ENCODE results near the gene MINDY3. TPM values are rescaled to one million over a fixed set of nuclear protein-coding genes. Genes with fewer than 3 reads are reported as not detected.
"Not testable (repeated sequence)": the region's sequence is repeated elsewhere in the genome, so short reads cannot be mapped to it uniquely, and the experiment has no call there.

MINDY3 gene
- 10 to 100 TPM; 22.0 to 40.0 (median 28.1) TPM for polyA plus RNA-seq (ENCODE audit: insufficient read length in 10 of 10)
- long read RNA-seq, donor 1, partial matches to known transcripts = 0 of 1 reads
- long read RNA-seq, donor 1, other reads (novel, unspliced or antisense) = 0 of 1 reads
- long read RNA-seq, donor 2, partial matches to known transcripts = 0 of 3 reads
- long read RNA-seq, donor 2, other reads (novel, unspliced or antisense) = 0 of 3 reads
- long read RNA-seq, donor 3 = 0 reads
- long read RNA-seq, donor 4, partial matches to known transcripts = 0 of 1 reads
- long read RNA-seq, donor 4, other reads (novel, unspliced or antisense) = 0 of 1 reads
- long read RNA-seq, donor 5, partial matches to known transcripts = 0 of 2 reads
- long read RNA-seq, donor 5, other reads (novel, unspliced or antisense) = 0 of 2 reads
- long read RNA-seq, donor 6, partial matches to known transcripts = 0 of 3 reads
- long read RNA-seq, donor 6, other reads (novel, unspliced or antisense) = 0 of 3 reads
- long read RNA-seq, donor 7, partial matches to known transcripts = 0 of 3 reads
- long read RNA-seq, donor 7, other reads (novel, unspliced or antisense) = 0 of 3 reads
- long read RNA-seq, donor 8, partial matches to known transcripts = 0 of 1 reads
- long read RNA-seq, donor 8, other reads (novel, unspliced or antisense) = 0 of 1 reads
- long read RNA-seq, donor 9, partial matches to known transcripts = 0 of 2 reads
- long read RNA-seq, donor 9, other reads (novel, unspliced or antisense) = 0 of 2 reads

DNA sequence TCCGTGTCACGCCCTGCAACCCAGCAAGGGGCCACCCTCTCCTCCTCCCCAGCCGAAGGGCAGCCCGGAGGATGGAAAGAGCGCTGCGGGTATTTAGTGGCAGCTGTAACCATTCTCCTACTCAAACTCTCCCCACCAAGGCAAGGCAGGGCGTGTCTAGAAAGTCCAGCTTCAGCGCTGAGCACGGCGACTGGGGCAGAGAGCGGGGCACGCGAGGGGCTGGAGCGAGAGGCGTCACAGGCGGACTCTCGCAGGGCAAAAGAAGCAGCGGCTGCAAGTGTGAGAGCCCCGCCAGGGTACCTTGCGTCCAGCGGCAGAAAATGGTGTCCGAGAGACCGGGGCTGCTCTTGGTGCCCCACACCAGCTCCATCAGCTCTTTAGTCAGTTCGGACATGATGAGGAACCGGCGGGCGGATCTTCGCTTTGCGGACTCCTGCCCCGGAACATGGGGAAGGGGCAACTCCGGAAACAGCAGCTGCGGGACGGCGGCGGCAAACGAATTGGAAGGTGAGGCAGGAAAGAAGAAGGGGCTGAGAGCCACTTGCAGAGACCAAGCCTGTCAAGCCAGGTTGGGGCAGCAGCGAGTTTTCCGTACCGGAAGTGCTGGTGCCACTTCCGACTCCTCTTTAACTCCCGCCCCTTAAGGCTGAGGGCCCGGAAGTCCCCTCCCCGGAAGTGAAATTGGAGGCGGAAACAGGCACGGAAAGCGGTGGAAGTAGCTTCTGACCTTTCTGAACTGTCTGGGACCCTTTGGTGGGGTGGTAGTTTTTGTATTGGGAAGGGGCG lies at the start of gene MINDY3:
Gene MINDY3, minus strand, starts transcription at position 602 of the 786 bp plus-strand sequence. Its CDS starts 208 bp downstream, at position 394.
- peak; percentile 85 to 95 (median 90) for DNase-seq

DNA sequence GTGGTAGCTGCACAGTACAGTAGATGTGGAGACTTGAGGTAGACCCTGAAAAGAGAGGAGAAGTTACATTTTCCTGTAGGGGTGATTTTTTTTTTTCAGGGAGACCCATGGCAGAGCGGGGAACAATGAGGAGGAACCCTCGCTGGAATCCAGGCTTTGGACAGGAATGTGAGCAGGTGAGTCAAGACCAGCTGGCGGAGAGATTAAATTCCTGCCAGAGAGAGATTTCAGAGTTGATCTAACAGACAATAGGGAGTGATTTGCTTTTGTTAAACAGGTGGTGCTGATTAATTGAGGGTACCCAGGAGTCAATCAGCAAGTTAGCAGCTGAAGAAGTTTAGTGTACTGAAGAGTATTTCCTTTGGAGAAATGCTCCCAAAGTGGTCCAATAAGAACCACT lies 41.6 kb upstream of the MINDY3 start:
- DNase-seq = no peak

DNA sequence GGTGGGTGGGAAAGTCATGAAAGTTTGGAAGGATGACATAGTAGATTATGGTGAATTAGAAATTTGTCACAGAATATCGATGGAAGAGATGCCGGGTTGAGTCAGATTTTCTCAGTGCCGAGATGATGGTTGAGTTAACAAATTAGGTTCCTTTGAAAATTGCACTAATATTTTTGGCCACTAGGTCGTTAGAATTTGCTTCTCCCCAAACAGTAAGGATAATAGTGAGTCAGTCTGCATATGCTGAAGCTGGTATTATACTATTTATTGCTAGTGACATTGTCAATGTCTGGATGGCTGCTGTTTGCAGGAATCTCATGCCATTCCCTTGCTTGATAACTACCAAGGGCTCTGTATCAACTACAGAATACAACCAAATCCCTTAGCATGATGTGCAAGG lies 37.7 kb upstream of the MINDY3 start:
- no peak for DNase-seq

DNA sequence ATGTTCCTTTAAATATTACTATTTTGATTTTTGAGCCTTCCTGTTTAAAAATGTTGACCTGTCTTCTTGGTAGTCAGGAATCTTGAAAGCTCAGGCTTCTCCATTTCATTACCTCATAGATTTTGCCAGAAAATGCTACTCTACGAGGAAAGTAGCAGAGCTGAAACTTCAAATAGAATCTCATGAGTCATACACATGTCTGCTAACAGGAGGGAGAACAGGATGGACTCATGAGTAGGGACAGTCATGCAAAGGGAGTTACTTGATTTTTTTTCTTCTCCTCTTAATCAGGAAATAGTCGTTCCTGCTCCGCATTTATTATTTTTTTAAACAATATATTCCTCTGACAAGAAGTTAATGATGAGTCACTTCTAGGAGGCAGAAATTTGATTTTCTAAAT lies 37.0 kb upstream of the MINDY3 start:
- DNase-seq = no peak

DNA sequence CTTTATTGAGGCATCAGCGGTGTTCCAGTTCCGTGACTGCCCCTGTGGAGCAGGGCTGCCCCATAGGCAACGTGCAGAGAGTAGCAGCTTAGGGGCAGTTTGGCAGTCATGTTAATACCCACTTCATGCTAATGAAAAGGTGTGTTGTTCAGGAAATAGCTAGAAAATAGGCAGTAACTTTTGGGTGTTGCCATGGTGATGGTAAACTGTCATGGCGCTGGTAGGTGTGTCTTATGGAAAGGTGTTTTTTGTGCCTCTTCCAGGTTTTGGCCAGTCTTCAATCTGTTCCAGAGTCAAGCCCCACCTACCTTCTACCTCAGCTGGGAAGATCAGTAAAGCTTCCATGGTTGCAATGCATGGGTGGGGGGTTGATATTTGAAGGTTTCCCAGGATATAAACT lies 36.3 kb upstream of the MINDY3 start:
- no peak for DNase-seq

DNA sequence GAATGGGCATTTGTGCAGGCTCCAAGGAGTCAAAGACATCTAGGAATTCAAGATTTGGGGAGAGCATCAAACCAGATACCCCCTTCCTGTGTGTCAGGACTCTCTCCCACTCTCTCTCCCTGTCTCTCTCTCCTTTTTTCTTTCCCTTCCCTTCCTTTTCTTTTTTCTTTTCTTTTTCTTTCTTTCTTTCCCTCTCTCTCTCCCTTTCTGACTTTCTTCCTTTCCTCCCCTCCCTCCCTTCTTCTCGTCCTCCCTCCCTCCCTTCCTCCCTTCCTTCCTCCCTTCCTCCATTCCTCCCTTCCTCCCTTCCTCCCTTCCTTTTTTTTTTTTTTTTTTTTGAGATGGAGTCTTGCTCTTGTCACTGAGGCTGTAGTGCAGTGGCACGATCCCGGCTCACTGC lies 24.1 kb upstream of the MINDY3 start:
- no peak for DNase-seq

DNA sequence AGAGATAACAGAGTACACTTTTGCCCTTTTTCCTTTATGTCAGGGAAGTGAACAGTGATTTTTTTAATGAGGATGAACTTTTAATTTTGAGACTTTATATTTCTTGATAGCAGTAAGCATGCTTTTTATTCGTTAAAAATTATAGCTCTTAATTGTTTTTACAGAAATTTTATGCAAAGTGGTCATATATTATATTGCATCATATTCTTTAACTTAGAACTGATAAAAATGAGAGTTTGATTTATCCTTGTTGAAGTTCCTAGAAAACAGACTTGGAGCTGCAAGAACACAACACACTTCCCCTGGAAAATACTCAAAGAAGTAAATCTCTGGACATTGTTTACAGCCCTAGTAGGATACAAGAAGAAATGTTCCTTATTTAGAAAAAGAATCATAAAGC lies 21.2 kb upstream of the MINDY3 start:
- DNase-seq = no peak

DNA sequence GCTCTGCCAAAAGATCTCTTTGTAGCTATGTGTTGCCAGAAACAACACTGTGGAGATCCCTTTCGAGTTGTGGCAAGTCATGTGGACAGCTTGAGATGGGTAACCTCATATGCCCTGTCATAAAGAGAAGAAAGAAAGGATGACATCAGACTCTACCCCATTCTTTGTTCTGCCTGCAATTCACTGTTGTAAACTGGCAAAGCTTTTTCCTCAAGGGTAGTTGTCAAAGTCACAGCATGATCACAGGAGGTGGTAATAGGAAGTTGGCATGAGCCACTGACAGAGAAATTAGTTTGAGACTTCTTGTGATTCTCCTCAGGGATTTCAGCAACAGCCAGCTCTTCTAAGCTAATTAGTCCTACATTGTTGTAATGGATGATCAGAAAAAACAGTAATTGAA lies 19.4 kb upstream of the MINDY3 start:
- no peak for DNase-seq

DNA sequence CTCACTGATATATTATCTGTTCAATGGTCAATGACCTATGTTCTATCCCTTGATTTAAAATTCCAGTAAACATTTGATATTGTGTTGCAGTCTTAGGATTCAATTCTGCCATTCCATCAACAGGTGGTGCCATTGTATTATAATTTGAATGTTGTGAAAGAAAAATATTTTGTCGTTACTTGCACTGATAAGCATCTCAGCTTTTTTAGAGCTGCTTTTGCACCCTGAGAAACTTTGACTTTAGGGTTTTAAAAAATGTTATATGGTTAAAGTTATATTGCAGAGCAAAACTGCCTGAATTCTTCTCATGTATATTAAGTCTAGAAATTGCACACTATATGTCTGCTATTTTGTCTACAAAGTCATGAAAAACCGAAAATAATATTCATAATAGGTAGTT lies 18.8 kb upstream of the MINDY3 start:
- DNase-seq = peak; percentile 14 to 40 (median 27)

DNA sequence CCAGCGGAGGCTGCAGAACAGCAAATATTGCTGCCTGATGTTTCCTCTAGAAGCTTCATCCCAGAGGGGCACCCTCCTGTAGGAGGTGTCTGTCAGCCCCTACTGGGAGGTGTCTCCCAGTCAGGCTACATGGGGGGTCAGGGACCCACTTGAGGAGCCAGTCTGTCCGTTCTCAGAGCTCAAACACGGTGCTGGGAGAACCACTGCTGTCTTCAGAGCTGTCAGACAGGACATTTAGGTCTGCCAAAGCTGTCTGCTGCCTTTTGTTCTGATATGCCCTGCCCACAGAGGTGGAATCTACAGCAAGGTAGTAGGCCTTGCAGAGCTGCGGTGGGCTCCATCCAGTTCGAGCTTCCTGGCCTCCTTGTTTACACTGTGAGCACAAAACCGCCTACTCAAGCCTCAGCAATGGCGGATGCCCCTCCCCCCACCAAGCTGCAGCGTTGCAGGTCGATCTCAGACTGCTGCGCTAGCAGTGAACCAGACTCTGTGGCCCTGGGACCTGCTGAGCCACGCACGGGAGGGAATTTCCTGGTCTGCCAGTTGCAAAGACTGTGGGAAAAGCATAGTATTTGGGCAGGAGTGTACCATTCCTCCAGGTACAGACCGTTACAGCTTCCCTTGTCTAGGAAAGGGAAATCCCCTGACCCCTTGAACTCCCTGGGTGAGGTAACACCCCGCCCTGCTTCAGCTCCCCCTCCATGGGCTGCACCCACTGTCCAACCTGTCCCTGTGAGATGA lies 17.7 kb upstream of the MINDY3 start:
- no peak for DNase-seq

DNA sequence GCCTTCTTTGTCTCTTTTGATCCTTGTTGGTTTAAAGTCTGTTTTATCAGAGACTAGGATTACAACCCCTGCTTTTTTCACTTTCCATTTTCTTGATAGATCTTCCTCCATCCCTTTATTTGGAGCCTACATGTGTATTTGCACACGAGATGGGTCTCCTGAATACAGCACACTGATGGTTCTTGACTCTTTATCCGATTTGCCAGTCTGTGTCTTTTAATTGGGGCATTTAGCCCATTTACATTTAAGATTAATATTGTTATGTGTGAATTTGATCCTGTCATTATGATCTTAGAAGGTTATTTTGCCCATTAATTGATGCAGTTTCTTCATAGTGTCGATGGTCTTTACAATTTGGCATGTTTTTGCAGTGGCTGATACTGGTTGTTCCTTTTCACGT lies 16.0 kb upstream of the MINDY3 start:
- DNase-seq = not testable (repeated sequence)

DNA sequence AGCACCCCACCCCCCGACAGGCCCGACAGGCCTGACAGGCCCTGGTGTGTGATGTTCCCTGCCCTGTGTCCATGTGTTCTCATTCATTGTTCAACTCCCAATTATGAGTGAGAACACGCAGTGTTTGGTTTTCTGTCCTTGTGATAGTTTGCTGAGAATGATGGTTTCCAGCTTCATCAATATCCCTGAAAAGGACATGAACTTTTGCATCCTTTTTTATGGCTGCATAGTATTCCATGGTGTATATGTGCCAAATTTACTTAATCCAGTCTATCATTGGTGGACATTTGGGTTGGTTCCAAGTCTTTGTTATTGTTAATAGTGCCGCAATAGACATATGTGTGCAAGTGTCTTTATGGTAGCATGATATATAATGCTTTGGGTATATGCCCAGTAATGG lies 12.3 kb upstream of the MINDY3 start:
- DNase-seq = not testable (repeated sequence)

DNA sequence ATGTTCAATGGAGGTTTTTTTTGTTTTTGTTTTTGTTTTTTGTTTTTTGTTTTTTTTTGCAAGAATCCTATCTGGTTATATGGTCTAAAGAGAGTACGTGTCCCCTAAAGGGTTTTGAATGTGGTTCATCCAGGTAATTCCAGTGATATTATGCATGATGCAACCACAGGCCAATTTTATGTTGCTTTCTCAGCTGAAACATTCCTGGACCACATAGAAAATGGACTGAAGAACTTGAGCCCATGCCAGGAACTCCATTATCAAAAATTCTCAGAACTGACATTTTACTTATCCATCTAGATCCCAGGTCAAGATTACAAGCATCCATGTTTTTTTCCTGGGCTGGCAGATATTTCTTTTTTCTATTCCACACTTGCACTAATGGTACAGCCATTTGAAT lies 11.5 kb upstream of the MINDY3 start:
- DNase-seq = no peak

DNA sequence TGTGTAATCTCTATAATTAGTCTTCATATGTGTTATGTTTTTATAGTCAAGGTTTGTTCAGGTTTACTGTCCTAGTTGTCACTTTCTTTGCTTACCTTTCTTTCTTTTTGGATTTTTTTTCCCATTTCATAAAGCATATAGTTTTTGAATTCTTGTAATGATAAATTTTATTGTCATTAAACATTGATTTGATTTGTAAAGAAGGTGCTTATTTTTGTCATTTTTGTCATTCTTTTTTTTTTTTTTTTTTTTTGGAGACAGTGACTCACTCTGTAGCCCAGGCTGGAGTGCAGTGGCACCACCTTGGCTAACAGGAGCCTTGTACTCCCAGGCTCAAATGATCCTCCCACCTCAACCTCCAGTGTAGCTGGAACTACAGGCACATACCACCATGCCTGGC lies 9.6 kb upstream of the MINDY3 start:
- DNase-seq = no peak

DNA sequence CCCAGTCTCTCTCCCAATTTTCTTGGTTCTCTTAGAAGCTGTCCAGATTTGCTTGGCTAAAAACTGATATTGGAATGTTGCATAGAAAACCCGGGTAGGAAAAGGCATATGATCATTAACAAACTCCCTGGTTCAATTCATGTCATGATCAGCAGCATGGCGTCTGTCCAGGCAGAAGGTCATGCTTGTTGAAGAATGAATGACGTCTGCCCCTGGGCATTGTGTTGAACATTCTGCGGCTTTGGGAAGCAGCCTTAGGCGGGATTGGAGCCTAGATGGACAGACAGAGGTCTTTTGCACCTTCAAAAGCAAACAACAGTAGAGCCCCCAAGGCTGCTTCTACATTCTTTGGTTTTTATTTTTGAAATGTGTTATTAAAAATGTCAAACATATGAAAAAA lies 7.7 kb upstream of the MINDY3 start:
- no peak for DNase-seq

DNA sequence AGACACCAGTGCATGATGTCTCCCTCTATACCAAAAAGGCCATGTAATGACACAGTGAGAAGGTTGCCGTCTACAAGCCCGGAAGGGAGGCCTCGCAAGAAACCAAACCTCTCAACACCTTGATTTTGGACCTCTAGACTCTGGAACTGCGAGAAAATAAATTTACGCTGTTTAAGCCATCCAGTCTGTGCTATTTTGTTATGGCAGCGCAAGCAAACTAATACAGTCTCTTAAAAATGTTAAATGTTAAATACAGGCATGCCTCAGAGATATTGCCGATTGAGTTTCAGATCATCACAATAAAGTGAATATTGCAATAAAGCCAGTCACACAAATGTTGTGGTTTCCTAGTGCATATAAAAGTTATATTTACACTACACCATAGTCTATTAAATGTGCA lies 5.0 kb upstream of the MINDY3 start:
- no peak for DNase-seq

DNA sequence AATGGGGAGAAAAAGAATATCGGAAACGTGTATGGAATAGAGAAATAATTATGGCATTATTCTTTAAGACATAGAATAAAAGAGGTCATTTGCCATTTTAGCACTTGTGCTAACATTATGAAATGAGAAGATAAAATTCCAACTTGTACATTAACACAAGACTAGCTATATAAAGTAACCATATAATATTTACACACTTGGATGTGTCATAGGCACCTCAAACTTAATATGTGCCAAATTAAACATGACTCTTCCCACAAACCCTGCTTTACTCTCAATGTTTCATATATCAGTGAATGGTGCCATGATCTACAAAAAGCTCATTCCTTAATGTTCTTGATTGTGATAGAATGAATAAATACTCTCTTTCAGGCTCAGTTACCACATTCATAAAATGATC lies 4.1 kb upstream of the MINDY3 start:
- no peak for DNase-seq

DNA sequence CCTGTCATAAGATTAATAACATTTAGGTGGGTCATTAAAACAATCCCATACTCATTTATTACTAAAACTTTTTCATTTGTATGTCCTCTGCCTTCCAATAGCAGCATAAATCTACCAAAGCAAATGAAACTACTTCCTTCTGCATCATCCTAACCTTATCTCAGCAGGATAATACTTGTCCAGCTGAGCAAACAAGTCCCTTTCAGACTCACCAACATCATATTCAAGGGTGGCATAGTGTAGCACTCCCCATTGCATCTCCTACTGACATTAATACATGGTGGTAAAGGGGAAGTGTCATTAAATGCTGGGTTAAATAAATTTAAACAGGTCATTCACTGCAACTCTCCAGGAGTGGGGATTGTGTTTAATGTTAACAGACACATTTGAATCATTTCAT lies 3.4 kb upstream of the MINDY3 start:
- DNase-seq = no peak

DNA sequence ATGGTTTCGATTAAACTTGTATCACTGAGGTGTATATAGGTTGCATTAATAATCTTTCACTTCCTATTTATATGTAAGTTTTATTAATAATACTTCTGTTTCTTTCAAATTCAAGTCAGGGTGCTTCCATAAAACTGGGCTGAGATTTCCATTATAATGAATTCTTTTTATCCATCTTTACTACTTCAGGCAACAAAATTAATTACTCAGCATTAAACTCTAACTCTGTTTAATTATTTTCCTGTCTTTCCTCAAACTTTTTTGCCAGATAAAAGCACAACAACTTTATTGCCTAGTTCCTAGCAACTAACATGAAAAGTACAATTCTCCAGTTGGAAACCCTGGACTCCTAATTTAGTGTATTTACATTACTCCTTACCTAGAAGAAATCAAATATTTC lies 3.0 kb upstream of the MINDY3 start:
- DNase-seq = no peak

DNA sequence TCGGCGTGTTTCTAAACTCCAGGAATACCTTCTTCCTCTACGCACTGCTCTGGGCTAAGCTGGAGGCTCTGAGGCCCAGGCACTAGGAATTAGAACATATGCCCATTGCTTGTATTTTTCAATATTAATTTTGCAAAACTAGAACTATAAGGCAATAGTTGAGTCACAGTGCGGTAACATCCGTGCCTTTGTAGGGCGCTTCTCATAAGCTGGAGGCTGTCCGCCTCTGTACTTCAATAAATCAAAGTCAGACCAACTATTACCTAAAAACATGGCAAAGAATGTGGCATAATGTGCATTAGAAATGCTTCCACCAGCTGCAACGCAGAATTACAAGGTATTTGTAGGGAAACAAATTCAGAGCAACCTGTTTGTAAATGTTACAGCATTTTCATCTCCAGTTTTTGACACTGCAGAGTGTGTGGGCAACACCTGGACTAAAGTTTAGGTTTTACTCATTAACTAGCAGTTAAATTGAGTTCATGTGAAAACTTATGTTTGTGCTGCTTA lies 440 bp upstream of the MINDY3 start:
- DNase-seq = no peak

DNA sequence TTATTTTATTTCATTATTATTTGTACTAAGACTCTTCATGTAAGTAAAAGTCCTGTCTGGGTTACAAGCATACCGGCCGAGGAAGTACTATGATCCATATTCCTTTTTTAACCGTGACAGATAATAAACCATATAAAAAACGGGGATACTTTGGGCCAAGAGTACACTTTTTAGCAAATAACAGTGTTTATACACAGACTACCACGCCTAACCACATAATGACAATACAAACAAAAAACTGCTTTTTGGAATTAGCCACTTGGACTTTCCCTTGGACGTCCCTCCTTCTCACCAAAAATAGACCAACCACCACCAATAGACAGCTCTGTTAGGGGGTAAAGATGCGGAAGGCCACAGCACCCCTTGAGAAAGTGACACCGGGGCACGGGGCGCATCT lies 800 bp downstream of the MINDY3 start:
- DNase-seq = no peak

DNA sequence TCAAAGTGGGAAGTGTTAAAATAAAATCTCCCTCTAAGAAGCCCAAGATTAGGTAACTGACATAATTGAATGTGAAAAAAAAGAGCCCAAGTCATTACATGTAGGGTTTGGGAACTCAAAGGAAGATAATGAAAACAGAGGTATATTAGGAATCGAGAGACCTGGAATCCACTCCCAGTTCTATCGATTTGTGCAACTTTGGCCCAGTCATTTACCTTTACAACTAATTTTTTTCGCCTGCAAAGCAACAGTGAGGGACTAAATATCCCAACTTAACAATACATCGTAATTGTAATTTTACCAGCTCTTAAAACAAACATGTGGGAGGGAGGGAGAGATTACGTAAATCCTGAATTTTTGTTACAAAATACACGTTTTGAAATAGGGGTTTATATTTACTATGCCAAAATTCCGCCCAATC lies 1.4 kb downstream of the MINDY3 start:
- DNase-seq = no peak
